ENCODE measurements around the gene MED12L.

- no peak for TF ChIP-seq EGR2 (tag by site-specific recombination; IDR thresholded peaks at IDR 0.05; ENCODE audit: low read depth)
- TF ChIP-seq, protein P1, sequence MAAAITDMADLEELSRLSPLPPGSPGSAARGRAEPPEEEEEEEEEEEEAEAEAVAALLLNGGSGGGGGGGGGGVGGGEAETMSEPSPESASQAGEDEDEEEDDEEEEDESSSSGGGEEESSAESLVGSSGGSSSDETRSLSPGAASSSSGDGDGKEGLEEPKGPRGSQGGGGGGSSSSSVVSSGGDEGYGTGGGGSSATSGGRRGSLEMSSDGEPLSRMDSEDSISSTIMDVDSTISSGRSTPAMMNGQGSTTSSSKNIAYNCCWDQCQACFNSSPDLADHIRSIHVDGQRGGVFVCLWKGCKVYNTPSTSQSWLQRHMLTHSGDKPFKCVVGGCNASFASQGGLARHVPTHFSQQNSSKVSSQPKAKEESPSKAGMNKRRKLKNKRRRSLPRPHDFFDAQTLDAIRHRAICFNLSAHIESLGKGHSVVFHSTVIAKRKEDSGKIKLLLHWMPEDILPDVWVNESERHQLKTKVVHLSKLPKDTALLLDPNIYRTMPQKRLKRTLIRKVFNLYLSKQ (tag by site-specific recombination; IDR thresholded peaks at IDR 0.05; ENCODE audit: borderline replicate concordance), result no peak
- no peak for TF ChIP-seq KLF9 (tag by site-specific recombination; IDR thresholded peaks at IDR 0.05; ENCODE audit: low read depth)
- no peak for TF ChIP-seq ZNF426 (tag by site-specific recombination; IDR thresholded peaks at IDR 0.05)
- no peak for TF ChIP-seq HOXD13 (CRISPR knock-in tag; IDR thresholded peaks at IDR 0.05; ENCODE audit: borderline replicate concordance)
- TF ChIP-seq, protein P2, sequence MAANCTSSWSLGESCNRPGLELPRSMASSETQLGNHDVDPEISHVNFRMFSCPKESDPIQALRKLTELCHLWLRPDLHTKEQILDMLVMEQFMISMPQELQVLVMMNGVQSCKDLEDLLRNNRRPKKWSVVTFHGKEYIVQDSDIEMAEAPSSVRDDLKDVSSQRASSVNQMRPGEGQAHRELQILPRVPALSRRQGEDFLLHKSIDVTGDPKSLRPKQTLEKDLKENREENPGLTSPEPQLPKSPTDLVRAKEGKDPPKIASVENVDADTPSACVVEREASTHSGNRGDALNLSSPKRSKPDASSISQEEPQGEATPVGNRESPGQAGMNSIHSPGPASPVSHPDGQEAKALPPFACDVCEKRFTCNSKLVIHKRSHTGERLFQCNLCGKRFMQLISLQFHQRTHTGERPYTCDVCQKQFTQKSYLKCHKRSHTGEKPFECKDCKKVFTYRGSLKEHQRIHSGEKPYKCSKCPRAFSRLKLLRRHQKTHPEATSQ (tag by site-specific recombination; IDR thresholded peaks at IDR 0.05), result no peak
- no peak for TF ChIP-seq CTCF (tag by site-specific recombination; IDR thresholded peaks at IDR 0.05)
- TF ChIP-seq REST (tag by site-specific recombination; IDR thresholded peaks at IDR 0.05), result no peak
- TF ChIP-seq ZNF138 (tag by site-specific recombination; IDR thresholded peaks at IDR 0.05; ENCODE audit: borderline replicate concordance), result no peak
These were observed 213.5 kb downstream of the MED12L start for GRCh38 chr3:151299006-151299405.

Data from HEK293 (cell line).